ENCODE measurements around the gene KCNG2. TPM values are rescaled to one million over a fixed set of nuclear protein-coding genes. Genes with fewer than 3 reads are reported as not detected.

The KCNG2 gene
- total and polyA plus RNA-seq, 2 of the 8 experiments (the other 6 are each of a cell fraction or from before 2014, with no cell fraction given) = 0.19 to 0.74 TPM

GRCh38 chr18:79829136-79829854 is 31.6 kb downstream of the KCNG2 start (continued):
- no peak for TF ChIP-seq MAFK (IDR thresholded peaks at IDR 0.05; ENCODE audit: low read depth, low read length)
- TF ChIP-seq SIRT6 (IDR thresholded peaks at IDR 0.05; ENCODE audit: low read length) = no peak
- no peak for TF ChIP-seq BRCA1 (IDR thresholded peaks at IDR 0.05; ENCODE audit: low read depth, low read length)
- no peak for TF ChIP-seq KDM5A (IDR thresholded peaks at IDR 0.05; ENCODE audit: low read length)

All from H1 (cell line).